ENCODE data around the gene MYH7. TPM values are rescaled to one million over a fixed set of nuclear protein-coding genes. Genes with fewer than 3 reads are reported as not detected.

Gene MYH7
- total and polyA plus RNA-seq, 2 donors (not counting 1 experiment from before 2014, with no cell fraction given), result not detected

DNA sequence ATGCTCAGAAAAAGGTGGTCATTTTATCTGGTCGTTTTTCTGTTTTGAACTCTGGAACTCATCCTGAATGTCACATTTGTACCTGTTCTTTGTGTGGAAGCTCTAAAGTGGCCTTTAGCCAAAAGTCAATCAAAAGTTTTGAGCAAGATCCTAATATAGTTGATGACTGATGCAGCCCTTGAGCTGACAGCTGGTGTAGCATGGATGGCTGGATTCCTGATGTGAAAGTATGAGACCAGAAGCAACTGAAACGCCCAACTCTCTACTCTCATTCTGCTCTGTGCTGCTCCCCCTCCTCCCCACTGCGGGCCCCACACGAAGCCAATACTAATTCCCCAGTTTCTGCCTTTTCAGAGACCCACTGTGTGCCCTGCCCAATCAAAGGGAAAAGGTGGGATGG lies 10.3 kb upstream of the MYH7 start:
- DNase-seq (ENCODE audit: low read depth in 2 of 2), result no peak
- Histone ChIP-seq H3K4me2 (ENCODE audit: extremely low read depth, insufficient read depth, low read length) (no peak overlapping the region), H2AFZ (ENCODE audit: low read length) (no peak overlapping the region), H3K36me3 (ENCODE audit: control insufficient read depth, insufficient read depth, low read length) (no peaks in the 10 kb centered on the region), H3K27ac (ENCODE audit: insufficient read depth, low read length) (no peak overlapping the region), H3K79me2 (ENCODE audit: control insufficient read depth, insufficient read depth, low read length) (no peaks in the 10 kb centered on the region), H3K4me1 (ENCODE audit: control insufficient read depth, extremely low read depth, insufficient read depth, low read length) (no peaks in the 10 kb centered on the region), H3K27me3 (ENCODE audit: control insufficient read depth, insufficient read depth, low read length) (peaks cover 4% of the 10 kb centered on the region), H3K9me3 (ENCODE audit: control insufficient read depth, insufficient read depth, low read depth, low read length) (no peaks in the 10 kb centered on the region), H4K20me1 (ENCODE audit: control insufficient read depth, extremely low read depth, insufficient read depth, low read length) (no peaks in the 10 kb centered on the region), H3K9ac (ENCODE audit: insufficient read depth, low read length) (no peak overlapping the region), H3K4me3 (replicated peaks in 1 of 4; ENCODE audit: control extremely low read depth in 1 of 4, insufficient read depth in 1 of 4, low read depth in 3 of 4, low read length in 4 of 4) (no peak overlapping the region)
- no peak for TF ChIP-seq EZH2 (IDR thresholded peaks at IDR 0.05; ENCODE audit: low read length, missing control alignments)
- TF ChIP-seq, protein P1, sequence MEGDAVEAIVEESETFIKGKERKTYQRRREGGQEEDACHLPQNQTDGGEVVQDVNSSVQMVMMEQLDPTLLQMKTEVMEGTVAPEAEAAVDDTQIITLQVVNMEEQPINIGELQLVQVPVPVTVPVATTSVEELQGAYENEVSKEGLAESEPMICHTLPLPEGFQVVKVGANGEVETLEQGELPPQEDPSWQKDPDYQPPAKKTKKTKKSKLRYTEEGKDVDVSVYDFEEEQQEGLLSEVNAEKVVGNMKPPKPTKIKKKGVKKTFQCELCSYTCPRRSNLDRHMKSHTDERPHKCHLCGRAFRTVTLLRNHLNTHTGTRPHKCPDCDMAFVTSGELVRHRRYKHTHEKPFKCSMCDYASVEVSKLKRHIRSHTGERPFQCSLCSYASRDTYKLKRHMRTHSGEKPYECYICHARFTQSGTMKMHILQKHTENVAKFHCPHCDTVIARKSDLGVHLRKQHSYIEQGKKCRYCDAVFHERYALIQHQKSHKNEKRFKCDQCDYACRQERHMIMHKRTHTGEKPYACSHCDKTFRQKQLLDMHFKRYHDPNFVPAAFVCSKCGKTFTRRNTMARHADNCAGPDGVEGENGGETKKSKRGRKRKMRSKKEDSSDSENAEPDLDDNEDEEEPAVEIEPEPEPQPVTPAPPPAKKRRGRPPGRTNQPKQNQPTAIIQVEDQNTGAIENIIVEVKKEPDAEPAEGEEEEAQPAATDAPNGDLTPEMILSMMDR (conservative IDR thresholded peaks at IDR 0.05 in 1 of 2, IDR thresholded peaks at IDR 0.05 in 1 of 2; ENCODE audit: low read depth in 1 of 2, low read length in 2 of 2), result no peak

DNA sequence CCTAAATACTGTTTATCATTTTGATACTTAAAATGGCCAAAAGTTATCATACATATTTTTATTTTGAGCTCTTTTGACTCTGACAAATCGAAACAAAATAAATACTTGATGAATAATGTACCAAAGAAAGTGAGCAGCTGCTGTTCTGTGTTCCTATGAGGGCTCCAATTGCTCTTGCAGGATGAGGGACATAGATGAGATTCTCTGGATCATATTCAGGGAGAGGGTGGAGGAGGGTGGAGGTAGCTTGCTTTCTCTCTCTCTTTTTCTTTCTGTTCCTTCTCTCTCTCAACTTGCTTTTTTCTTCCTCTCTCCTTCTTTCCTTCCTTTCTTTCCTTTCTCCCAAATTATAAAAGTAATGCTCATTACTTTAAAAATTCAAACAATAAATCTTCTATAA lies 8.9 kb upstream of the MYH7 start:
- Histone ChIP-seq H4K20me1 (ENCODE audit: control insufficient read depth, extremely low read depth, insufficient read depth, low read length) (no peaks in the 10 kb centered on the region), H3K36me3 (ENCODE audit: control insufficient read depth, insufficient read depth, low read length) (no peaks in the 10 kb centered on the region), H3K79me2 (ENCODE audit: control insufficient read depth, insufficient read depth, low read length) (no peaks in the 10 kb centered on the region), H2AFZ (ENCODE audit: low read length) (no peak overlapping the region), H3K27ac (ENCODE audit: insufficient read depth, low read length) (no peak overlapping the region), H3K4me1 (ENCODE audit: control insufficient read depth, extremely low read depth, insufficient read depth, low read length) (no peaks in the 10 kb centered on the region), H3K9me3 (ENCODE audit: control insufficient read depth, insufficient read depth, low read depth, low read length) (no peaks in the 10 kb centered on the region), H3K4me2 (ENCODE audit: extremely low read depth, insufficient read depth, low read length) (no peak overlapping the region), H3K4me3 (replicated peaks in 1 of 4; ENCODE audit: control extremely low read depth in 1 of 4, insufficient read depth in 1 of 4, low read depth in 3 of 4, low read length in 4 of 4) (no peak overlapping the region), H3K9ac (ENCODE audit: insufficient read depth, low read length) (no peak overlapping the region), H3K27me3 (ENCODE audit: control insufficient read depth, insufficient read depth, low read length) (peaks cover 8% of the 10 kb centered on the region)
- TF ChIP-seq, protein P1 (conservative IDR thresholded peaks at IDR 0.05 in 1 of 2, IDR thresholded peaks at IDR 0.05 in 1 of 2; ENCODE audit: low read depth in 1 of 2, low read length in 2 of 2), result no peak
- TF ChIP-seq EZH2 (IDR thresholded peaks at IDR 0.05; ENCODE audit: low read length, missing control alignments), result no peak
- DNase-seq (ENCODE audit: low read depth in 2 of 2), result no peak

DNA sequence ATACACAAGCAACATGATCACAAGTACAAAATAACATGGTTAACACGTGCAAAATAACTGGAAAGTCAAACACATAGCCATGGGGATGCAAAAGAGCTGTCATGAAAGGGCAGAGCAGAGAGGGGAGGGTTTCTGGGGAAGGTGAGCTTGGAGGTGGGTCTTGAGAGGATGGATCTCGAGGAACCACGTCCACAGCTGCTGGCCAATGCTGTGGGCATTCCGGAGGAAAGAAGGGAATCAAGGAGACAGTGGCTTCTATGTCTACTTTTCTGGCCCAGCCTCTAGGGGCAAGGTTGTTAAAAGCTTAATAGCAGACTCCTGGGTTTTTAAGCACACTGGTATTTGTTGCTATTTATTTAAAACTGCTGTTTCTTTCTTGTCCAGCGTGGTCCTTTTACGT lies 8.4 kb upstream of the MYH7 start:
- Histone ChIP-seq H3K79me2 (ENCODE audit: control insufficient read depth, insufficient read depth, low read length) (no peaks in the 10 kb centered on the region), H3K27ac (ENCODE audit: insufficient read depth, low read length) (no peak overlapping the region), H3K9me3 (ENCODE audit: control insufficient read depth, insufficient read depth, low read depth, low read length) (no peaks in the 10 kb centered on the region), H3K9ac (ENCODE audit: insufficient read depth, low read length) (no peak overlapping the region), H3K4me1 (ENCODE audit: control insufficient read depth, extremely low read depth, insufficient read depth, low read length) (no peaks in the 10 kb centered on the region), H4K20me1 (ENCODE audit: control insufficient read depth, extremely low read depth, insufficient read depth, low read length) (no peaks in the 10 kb centered on the region), H3K4me3 (replicated peaks in 1 of 4; ENCODE audit: control extremely low read depth in 1 of 4, insufficient read depth in 1 of 4, low read depth in 3 of 4, low read length in 4 of 4) (no peak overlapping the region), H3K4me2 (ENCODE audit: extremely low read depth, insufficient read depth, low read length) (no peak overlapping the region), H2AFZ (ENCODE audit: low read length) (no peak overlapping the region), H3K27me3 (ENCODE audit: control insufficient read depth, insufficient read depth, low read length) (peaks cover 8% of the 10 kb centered on the region), H3K36me3 (ENCODE audit: control insufficient read depth, insufficient read depth, low read length) (no peaks in the 10 kb centered on the region)
- no peak for DNase-seq (ENCODE audit: low read depth in 2 of 2)
- TF ChIP-seq EZH2 (IDR thresholded peaks at IDR 0.05; ENCODE audit: low read length, missing control alignments), result no peak
- TF ChIP-seq, protein P1 (conservative IDR thresholded peaks at IDR 0.05 in 1 of 2, IDR thresholded peaks at IDR 0.05 in 1 of 2; ENCODE audit: low read depth in 1 of 2, low read length in 2 of 2), result no peak
